BJ (cell line): ENCODE results near the gene DGKB. TPM values are rescaled to one million over a fixed set of nuclear protein-coding genes. Genes with fewer than 3 reads are reported as not detected.

Experiments
- CTCF ChIA-PET: fragments of 350-600 bp; formaldehyde crosslinking; extraction: SDS; loops from one replicate; lab custom pipeline; 2021; ENCODE audit warnings: antibody characterized with exemption, inconsistent platforms; lab: Yijun Ruan, JAX
- POLR2A ChIA-PET: fragments of 300-600 bp; sonication (Branson Sonifier 250); formaldehyde crosslinking; extraction: SDS; loops from one replicate; lab custom pipeline; 2021; ENCODE audit warnings: antibody characterized with exemption; lab: Charles Lee
- DNase-seq: peaks from one replicate; pipeline ENCODE4 v3.0.0-alpha.2; 2011; ENCODE audit warnings: low read depth
- H3K27me3 ChIP-seq: 2 replicates; pipeline ENCODE4 v1.6.0; 2011; ENCODE audit warnings: low read length; ENCODE audit not compliant: control insufficient read depth, insufficient read depth
- H3K36me3 ChIP-seq: 2 replicates; pipeline ENCODE4 v1.5.1; 2011; ENCODE audit warnings: low read length; ENCODE audit not compliant: control insufficient read depth, insufficient read depth
- H3K4me3 ChIP-seq: 2 replicates; pipeline ENCODE4 v1.5.1; 2011; ENCODE audit warnings: low read depth, mild to moderate bottlenecking, control low read depth, low read length
- polyA plus RNA-seq: library from polyadenylated mRNA; depleted of rRNA; stranded (reverse); fragments of >200 nt; gene quantifications from 2 replicates; pipeline ENCODE4 v1.2.3, GENCODE V29; 2011
- TF ChIP-seq, protein P1 (sequence below): IDR thresholded peaks from 2 replicates; pipeline ENCODE4 v1.5.1; 2011; ENCODE audit warnings: low read depth, mild to moderate bottlenecking, control low read depth, inconsistent platforms, low read length, moderate library complexity; ENCODE audit not compliant: insufficient read depth

DGKB gene
- polyA plus RNA-seq, 1 experiment = 0.09 TPM

DNA sequence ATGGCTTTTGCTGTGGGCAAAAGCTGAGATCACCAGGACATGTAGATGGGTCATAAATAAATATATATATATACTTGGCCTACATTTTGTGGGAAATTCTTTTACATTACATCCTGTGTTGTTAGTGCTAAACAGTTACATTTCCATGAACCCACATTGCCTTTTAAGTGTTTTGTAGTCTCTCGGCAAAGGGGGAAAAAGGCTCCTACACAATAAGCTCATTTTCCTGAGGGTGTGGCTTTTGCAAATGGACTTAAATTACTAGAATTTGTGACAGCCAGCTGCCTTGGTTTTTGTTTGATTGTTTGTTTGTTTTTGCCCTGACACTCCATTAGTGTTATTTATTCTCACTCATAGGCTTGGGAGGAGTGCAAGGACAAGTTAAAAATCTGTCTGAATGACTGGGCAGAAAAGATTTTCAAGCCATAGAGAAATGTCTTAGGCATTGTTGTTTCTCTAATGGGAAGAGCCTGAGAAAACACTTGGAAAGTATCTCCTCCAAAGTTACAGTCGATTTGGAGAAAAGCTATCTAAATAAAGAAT is 128.8 kb downstream of the DGKB start:
- TF ChIP-seq, protein P1, sequence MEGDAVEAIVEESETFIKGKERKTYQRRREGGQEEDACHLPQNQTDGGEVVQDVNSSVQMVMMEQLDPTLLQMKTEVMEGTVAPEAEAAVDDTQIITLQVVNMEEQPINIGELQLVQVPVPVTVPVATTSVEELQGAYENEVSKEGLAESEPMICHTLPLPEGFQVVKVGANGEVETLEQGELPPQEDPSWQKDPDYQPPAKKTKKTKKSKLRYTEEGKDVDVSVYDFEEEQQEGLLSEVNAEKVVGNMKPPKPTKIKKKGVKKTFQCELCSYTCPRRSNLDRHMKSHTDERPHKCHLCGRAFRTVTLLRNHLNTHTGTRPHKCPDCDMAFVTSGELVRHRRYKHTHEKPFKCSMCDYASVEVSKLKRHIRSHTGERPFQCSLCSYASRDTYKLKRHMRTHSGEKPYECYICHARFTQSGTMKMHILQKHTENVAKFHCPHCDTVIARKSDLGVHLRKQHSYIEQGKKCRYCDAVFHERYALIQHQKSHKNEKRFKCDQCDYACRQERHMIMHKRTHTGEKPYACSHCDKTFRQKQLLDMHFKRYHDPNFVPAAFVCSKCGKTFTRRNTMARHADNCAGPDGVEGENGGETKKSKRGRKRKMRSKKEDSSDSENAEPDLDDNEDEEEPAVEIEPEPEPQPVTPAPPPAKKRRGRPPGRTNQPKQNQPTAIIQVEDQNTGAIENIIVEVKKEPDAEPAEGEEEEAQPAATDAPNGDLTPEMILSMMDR = no peak
- H3K27me3 ChIP-seq = no peaks in the 10 kb centered on the region
- CTCF ChIA-PET = interaction anchor here (1.5 kb wide), 1 partner anchor 14 kb away, joined by 3 read pairs; no protein-coding TSS in a partner anchor
- no peak overlapping the region for H3K4me3 ChIP-seq
- POLR2A ChIA-PET = no interaction called here
- no peak for DNase-seq
- no peaks in the 10 kb centered on the region for H3K36me3 ChIP-seq

DNA sequence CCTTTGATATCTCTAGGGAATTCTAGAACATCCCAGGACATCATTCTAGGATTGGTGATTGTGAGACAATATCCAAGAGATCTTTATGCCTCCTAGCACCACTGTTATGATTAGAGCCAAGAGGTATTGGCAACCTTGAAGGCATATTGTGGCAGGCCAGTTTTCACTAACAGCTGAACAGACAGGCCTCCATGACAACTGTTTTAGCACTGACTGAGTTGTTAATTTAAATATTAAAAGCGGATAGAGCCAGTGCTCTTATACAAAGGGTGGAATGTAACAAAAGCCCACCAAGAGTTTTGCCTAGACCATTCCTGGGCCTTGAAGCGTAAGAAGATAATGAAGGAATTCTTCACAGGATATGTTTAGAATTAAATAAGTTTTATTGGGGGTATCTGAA is 131.9 kb downstream of the DGKB start:
- no peak for DNase-seq
- H3K36me3 ChIP-seq = no peaks in the 10 kb centered on the region
- POLR2A ChIA-PET = no interaction called here
- no peaks in the 10 kb centered on the region for H3K27me3 ChIP-seq
- CTCF ChIA-PET = no interaction called here
- no peak overlapping the region for H3K4me3 ChIP-seq
- TF ChIP-seq, protein P1 = no peak

- TF ChIP-seq, protein P1 = no peak
- no peaks in the 10 kb centered on the region for H3K36me3 ChIP-seq
- ChIA-PET POLR2A (no interaction called here), CTCF (no interaction called here)
- no peak for DNase-seq
- no peak overlapping the region for H3K4me3 ChIP-seq
- no peaks in the 10 kb centered on the region for H3K27me3 ChIP-seq
Observed at GRCh38 chr7:14769261-14769660, 133.3 kb downstream of the DGKB start.

GRCh38 chr7:14767716-14768425 is 134.7 kb downstream of the DGKB start:
- Histone ChIP-seq H3K27me3 (no peaks in the 10 kb centered on the region), H3K4me3 (no peak overlapping the region), H3K36me3 (no peaks in the 10 kb centered on the region)
- ChIA-PET CTCF (no interaction called here), POLR2A (no interaction called here)
- DNase-seq = no peak
- TF ChIP-seq, protein P1 = no peak

- TF ChIP-seq, protein P1 = no peak
- no peaks in the 10 kb centered on the region for H3K27me3 ChIP-seq
- H3K4me3 ChIP-seq = no peak overlapping the region
- peak; percentile 32 for DNase-seq
- ChIA-PET POLR2A (interaction anchor here (0.7 kb wide), 1 partner anchor 16 kb away, joined by 3 read pairs; no protein-coding TSS in a partner anchor), CTCF (no interaction called here)
- H3K36me3 ChIP-seq = no peaks in the 10 kb centered on the region
Observed at GRCh38 chr7:14766747-14767146, 135.8 kb downstream of the DGKB start.
